Effector memory CD8-positive, alpha-beta T cell (primary cell): ENCODE results near the gene CSTB.
A peak's percentile ranks its signal among the peaks of the same experiment; 100 is the strongest.
"Not testable (repeated sequence)": the region's sequence is repeated elsewhere in the genome, so short reads cannot be mapped to it uniquely, and the experiment has no call there.

Source experiments
- ATAC-seq: fragments of 150-1000 bp; cut with Tn5 transposase; replicated peaks from 2 replicates; pipeline ENCODE4 v1.10.0; 2021; ENCODE audit warnings: mild to moderate bottlenecking, moderate library complexity
- DNase-seq, 3 experiments: peaks; one replicate each; pipeline ENCODE4 v3.0.0; 2021
- H3K27ac Mint-ChIP-seq, 2 donors: one replicate each; pipeline ENCODE4 v1.8.0; 2022; ENCODE audit warnings: mild to moderate bottlenecking in 2 of 2, mixed read lengths in 2 of 2, moderate library complexity in 2 of 2
- H3K27me3 Mint-ChIP-seq, 2 donors: one replicate each; pipeline ENCODE4 v1.8.0; 2022; ENCODE audit warnings: mixed read lengths in 2 of 2
- H3K36me3 Mint-ChIP-seq: one replicate; pipeline ENCODE4 v1.8.0; 2022; ENCODE audit warnings: mild to moderate bottlenecking, moderate library complexity, mixed read lengths; ENCODE audit not compliant: insufficient read depth
- H3K4me1 Mint-ChIP-seq, 2 donors: one replicate each; pipeline ENCODE4 v1.8.0; 2022; ENCODE audit warnings: low read depth in 2 of 2, mixed read lengths in 2 of 2
- H3K4me3 Mint-ChIP-seq, 2 donors: one replicate each; pipeline ENCODE4 v1.8.0; 2022; ENCODE audit warnings: mild to moderate bottlenecking in 2 of 2, mixed read lengths in 2 of 2, moderate library complexity in 2 of 2
- H3K9me3 Mint-ChIP-seq, 2 donors: one replicate each; pipeline ENCODE4 v1.8.0; 2022; ENCODE audit warnings: mixed read lengths in 2 of 2
- total RNA-seq, 9 experiments: gene quantifications; one replicate each; lab custom pipeline; 2026; lab: John Stamatoyannopoulos, UW

CSTB gene
- total RNA-seq, result 14.1 to 46.8 (median 22.9) reads per million in 9 experiments

- peaks cover 20% of the 10 kb centered on the region for H3K36me3 Mint-ChIP-seq
- no peaks in the 10 kb centered on the region for H3K27me3 Mint-ChIP-seq
- peak within 1 kb of the TSS; percentile 82 to 85 for H3K27ac Mint-ChIP-seq
- ATAC-seq, result peak; percentile 82
- peak within 1 kb of the TSS; percentile 87 to 91 for H3K4me3 Mint-ChIP-seq
- no peaks in the 10 kb centered on the region for H3K9me3 Mint-ChIP-seq
- DNase-seq, result peak; percentile 77 to 84 (median 82)
- peaks cover 25 to 33% of the 10 kb centered on the region in 2 donors for H3K4me1 Mint-ChIP-seq
These were observed at the start of gene CSTB for GRCh38 chr21:43775795-43776430. CSTB (minus strand) TSS chr21:43776308; CDS start chr21:43776269, 39 bp downstream.

- no peaks in the 10 kb centered on the region for H3K9me3 Mint-ChIP-seq
- no peak overlapping the region for H3K4me3 Mint-ChIP-seq
- H3K27ac Mint-ChIP-seq, result no peak overlapping the region
- H3K36me3 Mint-ChIP-seq, result no peaks in the 10 kb centered on the region
- H3K27me3 Mint-ChIP-seq, result peaks cover 16 to 24% of the 10 kb centered on the region in 2 donors
- peaks cover 0 to 4% of the 10 kb centered on the region in 2 donors for H3K4me1 Mint-ChIP-seq
- DNase-seq (no peak), ATAC-seq (no peak)
These were observed 49.3 kb upstream of the CSTB start for GRCh38 chr21:43825242-43825935.

GRCh38 chr21:43824333-43825241 is 48.5 kb upstream of the CSTB start:
- Mint-ChIP-seq H3K36me3 (no peaks in the 10 kb centered on the region), H3K4me1 (peaks cover 0 to 2% of the 10 kb centered on the region in 2 donors), H3K27me3 (peaks cover 11 to 16% of the 10 kb centered on the region in 2 donors), H3K27ac (no peak overlapping the region), H3K9me3 (no peaks in the 10 kb centered on the region), H3K4me3 (no peak overlapping the region)
- ATAC-seq (no peak), DNase-seq (no peak)

GRCh38 chr21:43822741-43823140 is 46.6 kb upstream of the CSTB start:
- H3K4me1 Mint-ChIP-seq, result not testable (repeated sequence)

GRCh38 chr21:43822166-43822565 is 46.1 kb upstream of the CSTB start:
- not testable (repeated sequence) for H3K9me3 Mint-ChIP-seq, H3K27ac Mint-ChIP-seq, DNase-seq, ATAC-seq, H3K4me1 Mint-ChIP-seq, H3K36me3 Mint-ChIP-seq, H3K4me3 Mint-ChIP-seq
- H3K27me3 Mint-ChIP-seq, result peaks cover 6 to 17% of the 10 kb centered on the region in 2 donors

More at GRCh38 chr21:43822741-43823140, 46.6 kb upstream of the CSTB start:
- H3K27me3 Mint-ChIP-seq, result peaks cover 6 to 17% of the 10 kb centered on the region in 2 donors
- not testable (repeated sequence) for H3K4me3 Mint-ChIP-seq, DNase-seq, H3K9me3 Mint-ChIP-seq, ATAC-seq, H3K36me3 Mint-ChIP-seq, H3K27ac Mint-ChIP-seq

GRCh38 chr21:43820466-43820865 is 44.4 kb upstream of the CSTB start:
- peaks cover 5% of the 10 kb centered on the region for H3K36me3 Mint-ChIP-seq
- DNase-seq, result no peak
- peaks cover 0 to 7% of the 10 kb centered on the region in 2 donors for H3K9me3 Mint-ChIP-seq
- no peak overlapping the region for H3K4me3 Mint-ChIP-seq
- H3K27me3 Mint-ChIP-seq, result peaks cover 0 to 7% of the 10 kb centered on the region in 2 donors
- ATAC-seq, result no peak
- peaks cover 0 to 2% of the 10 kb centered on the region in 2 donors for H3K4me1 Mint-ChIP-seq
- H3K27ac Mint-ChIP-seq, result no peak overlapping the region

- DNase-seq (no peak), ATAC-seq (no peak)
- H3K4me3 Mint-ChIP-seq, result no peak overlapping the region
- peaks cover 2 to 3% of the 10 kb centered on the region in 2 donors for H3K4me1 Mint-ChIP-seq
- H3K36me3 Mint-ChIP-seq, result peaks cover 5% of the 10 kb centered on the region
- peaks cover 0 to 7% of the 10 kb centered on the region in 2 donors for H3K27me3 Mint-ChIP-seq
- peaks cover 0 to 7% of the 10 kb centered on the region in 2 donors for H3K9me3 Mint-ChIP-seq
- H3K27ac Mint-ChIP-seq, result no peak overlapping the region
These were observed 43.6 kb upstream of the CSTB start for GRCh38 chr21:43819511-43820405.

DNA sequence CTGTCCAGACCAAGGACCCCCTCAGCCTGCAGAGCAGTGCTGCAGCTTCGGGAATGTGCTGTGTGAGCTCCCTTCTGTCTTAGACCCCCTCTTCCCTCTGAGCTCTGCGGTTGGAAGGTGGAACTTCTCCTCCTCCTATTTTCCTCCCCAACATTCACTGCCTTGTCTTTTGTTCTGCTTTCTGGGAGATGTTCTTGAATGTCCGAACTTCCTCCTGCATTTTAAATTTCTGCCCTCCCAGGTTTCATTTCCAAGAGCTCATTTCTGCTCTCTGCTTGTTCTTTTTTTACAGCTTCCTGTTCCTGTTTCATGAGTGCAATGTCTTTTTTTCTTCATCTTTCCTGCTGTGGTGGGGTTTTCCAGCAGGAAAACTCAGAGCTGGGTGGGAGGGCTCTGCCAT is 42.6 kb upstream of the CSTB start:
- DNase-seq (no peak), ATAC-seq (no peak)
- Mint-ChIP-seq H3K27ac (peak overlapping the region in 1 of 2 donors; percentile 66), H3K9me3 (peaks cover 0 to 7% of the 10 kb centered on the region in 2 donors), H3K27me3 (peaks cover 0 to 7% of the 10 kb centered on the region in 2 donors), H3K4me3 (no peak overlapping the region), H3K36me3 (peaks cover 5% of the 10 kb centered on the region), H3K4me1 (peaks cover 4 to 6% of the 10 kb centered on the region in 2 donors)

DNA sequence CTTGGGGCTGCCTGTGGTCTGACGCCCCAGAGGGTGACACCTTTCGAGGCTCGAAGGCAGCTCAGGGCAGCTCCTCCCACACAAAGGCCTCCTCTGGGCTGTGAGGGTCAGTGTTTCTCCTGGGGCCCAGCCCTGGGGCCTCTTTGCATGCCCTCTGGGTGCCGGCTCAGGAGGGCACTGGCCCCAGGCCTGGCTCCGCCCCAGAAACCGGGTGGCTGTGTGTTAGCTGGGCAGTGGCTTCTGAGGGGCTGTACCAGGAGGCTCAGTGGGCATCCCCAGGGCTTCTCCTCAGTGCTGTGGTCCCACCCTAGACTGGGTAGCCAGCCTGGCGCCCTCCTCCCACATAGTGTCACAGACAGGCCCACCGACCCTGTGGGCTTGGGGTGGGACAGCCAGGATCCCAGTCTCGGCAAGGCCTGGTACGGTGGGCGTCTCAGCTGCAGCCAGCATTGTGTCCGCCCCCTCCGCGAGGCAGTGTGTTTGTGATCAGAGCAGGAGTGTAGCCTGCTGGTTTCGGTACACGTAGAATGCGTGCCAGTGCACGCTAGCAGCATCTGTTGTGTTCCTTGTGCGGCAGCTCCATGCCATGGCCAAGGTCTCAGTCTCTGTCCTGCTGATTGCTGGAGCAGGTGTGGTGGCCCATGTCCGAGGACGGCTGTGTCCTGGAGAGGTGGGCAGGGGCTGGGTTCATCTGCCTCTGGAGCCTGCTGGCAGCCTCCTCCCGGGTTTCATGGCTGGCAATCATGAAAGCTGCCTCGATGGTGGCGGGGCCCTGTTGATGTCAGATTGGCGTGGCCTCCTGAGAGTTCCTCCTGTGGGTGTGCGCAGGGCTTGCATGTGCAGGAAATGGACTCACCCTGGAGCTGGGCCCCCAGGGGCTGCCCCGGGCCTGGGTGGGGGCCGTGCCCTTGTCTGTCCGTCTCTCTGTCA is 41.3 kb upstream of the CSTB start:
- H3K4me3 Mint-ChIP-seq, result no peak overlapping the region
- DNase-seq, result no peak
- no peak for ATAC-seq
- H3K9me3 Mint-ChIP-seq, result peaks cover 0 to 7% of the 10 kb centered on the region in 2 donors
- H3K27ac Mint-ChIP-seq, result no peak overlapping the region
- peaks cover 9% of the 10 kb centered on the region for H3K36me3 Mint-ChIP-seq
- peaks cover 0 to 7% of the 10 kb centered on the region in 2 donors for H3K27me3 Mint-ChIP-seq
- peaks cover 4 to 6% of the 10 kb centered on the region in 2 donors for H3K4me1 Mint-ChIP-seq

- DNase-seq, result no peak
- H3K9me3 Mint-ChIP-seq, result peaks cover 0 to 7% of the 10 kb centered on the region in 2 donors
- H3K4me3 Mint-ChIP-seq, result no peak overlapping the region
- peaks cover 9% of the 10 kb centered on the region for H3K36me3 Mint-ChIP-seq
- peaks cover 4 to 6% of the 10 kb centered on the region in 2 donors for H3K4me1 Mint-ChIP-seq
- ATAC-seq, result no peak
- H3K27me3 Mint-ChIP-seq, result peaks cover 0 to 7% of the 10 kb centered on the region in 2 donors
- H3K27ac Mint-ChIP-seq, result no peak overlapping the region
These were observed 40.5 kb upstream of the CSTB start for GRCh38 chr21:43816611-43817071.

DNA sequence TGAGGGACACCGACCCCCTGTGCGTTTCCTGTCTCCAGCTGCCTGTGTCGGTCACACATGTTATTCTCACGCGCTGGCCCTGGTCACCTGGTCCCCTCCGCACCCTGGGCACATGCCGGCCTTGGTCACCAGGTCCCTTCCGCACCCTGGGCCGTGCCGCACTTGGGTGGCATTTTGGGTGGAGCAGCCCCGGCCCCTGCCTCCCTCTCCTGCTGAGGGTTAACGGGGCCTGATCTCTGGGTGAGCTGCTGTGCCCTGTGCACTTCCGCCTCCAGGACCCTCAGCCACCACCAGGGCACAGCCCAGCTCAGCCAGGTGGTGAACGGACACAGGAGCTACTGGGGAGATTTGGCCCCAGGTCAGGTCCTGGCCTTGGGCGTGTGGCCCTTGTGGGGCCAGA is 39.9 kb upstream of the CSTB start:
- ATAC-seq (no peak), DNase-seq (no peak)
- Mint-ChIP-seq H3K27ac (no peak overlapping the region), H3K36me3 (peaks cover 11% of the 10 kb centered on the region), H3K4me3 (no peak overlapping the region), H3K4me1 (peaks cover 5 to 7% of the 10 kb centered on the region in 2 donors), H3K27me3 (peaks cover 0 to 7% of the 10 kb centered on the region in 2 donors), H3K9me3 (peaks cover 0 to 7% of the 10 kb centered on the region in 2 donors)
